SIG-M5 treated with dmso at 0.1 percent for 504 hours (cell line): ENCODE data around the gene KIF3A.

Experiments used
- DNase-seq: peaks from one replicate; lab custom pipeline; 2025; ENCODE audit not compliant: unreplicated experiment; lab: John Stamatoyannopoulos, UW

The KIF3A gene

DNA sequence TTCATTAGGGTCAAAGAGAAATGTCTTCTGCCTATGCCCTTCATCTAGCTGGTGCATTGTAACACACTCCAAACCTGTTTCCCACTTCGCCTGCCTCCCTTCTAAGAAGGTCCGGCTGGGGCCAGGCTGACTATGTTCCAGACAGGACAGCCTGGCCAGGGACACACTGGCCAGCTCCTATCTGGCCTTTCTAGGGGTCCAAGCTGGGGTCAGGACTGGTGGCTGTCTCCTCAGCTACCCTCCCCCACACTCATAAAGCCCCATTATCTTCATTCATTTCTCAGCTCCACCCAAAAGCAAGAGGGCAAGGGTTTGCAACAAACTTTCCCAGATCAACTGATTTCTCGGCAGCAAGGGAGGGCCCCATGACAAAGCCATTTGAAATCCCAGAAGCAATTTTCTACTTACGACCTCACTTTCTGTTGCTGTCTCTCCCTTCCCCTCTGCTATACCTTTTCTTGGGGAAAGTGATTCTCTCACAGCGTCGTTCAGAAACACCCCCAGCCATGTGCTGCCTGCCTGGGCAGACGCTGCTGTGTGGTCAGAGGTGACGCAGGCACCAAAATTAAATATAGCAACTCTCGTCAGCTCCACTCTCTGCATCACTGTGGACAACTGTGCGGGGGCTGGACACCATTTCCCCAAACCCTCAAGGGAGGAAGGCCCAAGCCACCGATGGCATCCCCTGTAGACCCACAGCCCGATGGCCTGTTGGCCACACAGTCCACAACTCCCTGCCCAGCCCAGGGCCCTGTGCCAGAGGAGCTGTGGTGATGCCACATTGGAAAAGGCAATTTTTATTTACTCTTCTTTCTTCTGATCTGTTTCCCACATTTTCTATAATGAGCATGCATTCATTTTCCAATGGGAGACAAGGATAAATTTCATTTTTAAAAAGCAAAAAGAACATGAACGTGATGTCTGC is 73.3 kb downstream of the KIF3A start:
- DNase-seq: no peak

DNA sequence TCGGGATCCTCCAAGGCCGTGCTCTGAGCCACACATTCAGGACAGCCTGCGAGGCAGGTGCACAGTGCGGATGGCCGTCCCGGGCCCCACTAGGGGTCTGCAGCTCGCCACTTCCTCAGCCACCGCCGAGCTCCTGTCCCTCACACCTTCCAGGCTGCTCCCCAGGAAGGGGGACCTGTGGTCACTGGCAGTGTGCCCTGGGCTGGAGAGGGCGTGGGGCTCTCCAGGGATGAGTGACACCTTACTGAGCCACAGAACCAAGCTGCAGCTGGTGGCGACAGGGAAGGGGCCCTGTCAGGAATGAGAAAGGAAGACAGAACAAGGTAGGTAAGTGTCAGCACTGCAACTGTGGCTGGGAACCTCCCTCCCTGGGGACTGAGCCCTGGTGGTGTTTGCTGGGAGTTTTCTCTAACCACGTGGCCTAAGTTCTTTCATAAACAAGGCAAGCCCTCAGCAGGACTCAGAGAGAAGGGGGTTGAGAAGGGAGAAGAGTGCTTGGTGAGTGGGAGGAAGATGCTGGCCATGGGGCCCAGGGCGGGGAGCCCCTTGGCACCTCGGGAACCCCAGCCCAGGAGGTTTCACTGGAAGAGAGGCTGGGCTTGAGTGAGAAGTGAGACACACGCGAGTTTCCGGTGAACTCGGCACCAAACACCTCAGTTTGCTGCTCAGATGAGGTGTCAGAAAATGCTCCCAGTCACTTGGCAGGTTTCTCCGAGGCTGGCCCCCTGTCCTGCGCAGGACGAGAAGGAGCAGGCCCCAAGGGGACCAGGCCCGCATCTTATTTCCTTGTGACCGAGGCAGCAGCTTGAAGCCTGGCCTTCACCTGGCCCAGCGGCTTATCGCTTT is 74.2 kb downstream of the KIF3A start:
- DNase-seq: no peak

DNA sequence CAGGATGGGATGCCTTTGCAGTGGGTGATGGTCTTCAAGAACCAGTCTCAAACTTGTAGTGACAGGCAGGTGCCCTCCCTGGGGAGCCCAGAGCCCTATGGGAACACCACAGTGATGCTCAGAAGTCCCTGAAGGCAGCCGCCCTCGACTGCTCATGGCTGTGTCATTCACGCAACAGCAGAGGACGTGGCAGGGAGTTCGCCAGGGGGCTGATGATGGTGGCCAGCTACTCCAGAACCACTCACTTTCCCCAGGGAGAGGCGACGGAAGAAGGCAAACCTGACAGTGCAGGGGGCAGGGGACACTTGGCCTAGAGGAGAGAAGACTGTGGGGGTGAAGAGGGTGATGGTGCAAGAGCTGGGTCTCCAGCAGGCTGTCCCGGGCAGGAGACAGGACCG is 75.3 kb downstream of the KIF3A start:
- DNase-seq: no peak

DNA sequence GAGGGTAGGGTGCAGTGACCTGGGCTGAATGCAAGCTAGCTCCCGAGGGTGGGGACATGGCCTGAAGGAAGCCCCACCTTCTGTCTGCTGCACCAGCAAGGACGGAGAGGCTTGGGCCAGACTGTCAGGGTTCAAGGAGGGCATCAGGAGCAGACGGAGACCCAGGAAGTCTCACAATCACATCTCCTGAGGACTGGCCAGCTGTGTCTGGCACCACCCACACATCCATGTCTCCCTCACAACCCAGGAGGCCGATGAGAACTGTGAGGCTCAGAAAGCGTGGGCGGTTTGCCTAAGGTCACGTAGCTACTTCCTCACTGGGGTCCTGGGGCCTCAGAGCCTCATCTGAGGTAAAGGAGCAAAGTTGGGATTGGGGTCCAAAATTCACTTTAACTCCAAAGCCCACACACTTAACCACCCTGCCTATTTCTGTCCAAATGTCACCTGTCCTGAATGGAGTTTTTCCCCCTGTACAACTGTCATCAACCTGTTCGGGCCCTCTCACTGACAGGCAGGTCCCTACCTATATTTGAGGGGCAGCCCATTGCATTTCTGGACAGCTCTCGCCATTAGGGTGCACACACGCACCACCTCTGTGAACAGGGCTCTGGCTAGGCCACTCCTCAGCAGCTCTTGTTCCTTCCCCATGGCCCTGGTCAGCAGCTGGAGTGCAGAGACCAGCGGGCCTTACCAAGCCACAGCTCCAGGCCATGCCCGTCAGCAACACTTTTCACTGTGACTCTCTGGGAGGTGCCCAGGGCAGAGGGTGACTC is 75.9 kb downstream of the KIF3A start:
- DNase-seq: no peak

DNA sequence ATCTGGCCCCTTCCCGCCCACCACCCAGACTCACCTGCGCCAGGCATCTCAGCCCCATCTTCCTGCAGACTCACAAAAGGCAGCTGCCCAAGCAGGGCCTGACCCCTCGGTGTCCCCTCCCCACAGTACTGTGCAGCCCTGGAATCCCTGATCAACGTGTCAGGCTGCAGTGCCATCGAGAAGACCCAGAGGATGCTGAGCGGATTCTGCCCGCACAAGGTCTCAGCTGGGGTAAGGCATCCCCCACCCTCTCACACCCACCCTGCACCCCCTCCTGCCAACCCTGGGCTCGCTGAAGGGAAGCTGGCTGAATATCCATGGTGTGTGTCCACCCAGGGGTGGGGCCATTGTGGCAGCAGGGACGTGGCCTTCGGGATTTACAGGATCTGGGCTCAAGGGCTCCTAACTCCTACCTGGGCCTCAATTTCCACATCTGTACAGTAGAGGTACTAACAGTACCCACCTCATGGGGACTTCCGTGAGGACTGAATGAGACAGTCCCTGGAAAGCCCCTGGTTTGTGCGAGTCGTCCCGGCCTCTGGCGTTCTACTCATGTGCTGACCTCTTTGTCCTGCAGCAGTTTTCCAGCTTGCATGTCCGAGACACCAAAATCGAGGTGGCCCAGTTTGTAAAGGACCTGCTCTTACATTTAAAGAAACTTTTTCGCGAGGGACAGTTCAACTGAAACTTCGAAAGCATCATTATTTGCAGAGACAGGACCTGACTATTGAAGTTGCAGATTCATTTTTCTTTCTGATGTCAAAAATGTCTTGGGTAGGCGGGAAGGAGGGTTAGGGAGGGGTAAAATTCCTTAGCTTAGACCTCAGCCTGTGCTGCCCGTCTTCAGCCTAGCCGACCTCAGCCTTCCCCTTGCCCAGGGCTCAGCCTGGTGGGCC is 77.5 kb downstream of the KIF3A start:
- DNase-seq: no peak

GRCh38 chr5:132658381-132659302 is 78.7 kb downstream of the KIF3A start:
- DNase-seq: no peak

GRCh38 chr5:132657676-132658380 is 79.5 kb downstream of the KIF3A start, which contains the start of gene IL13:
Gene IL13, plus strand, starts transcription at chr5:132658173. Its CDS starts 14 bp downstream, at chr5:132658187.
- no peak for DNase-seq

GRCh38 chr5:132656774-132657355 is 80.5 kb downstream of the KIF3A start:
- DNase-seq: no peak

DNA sequence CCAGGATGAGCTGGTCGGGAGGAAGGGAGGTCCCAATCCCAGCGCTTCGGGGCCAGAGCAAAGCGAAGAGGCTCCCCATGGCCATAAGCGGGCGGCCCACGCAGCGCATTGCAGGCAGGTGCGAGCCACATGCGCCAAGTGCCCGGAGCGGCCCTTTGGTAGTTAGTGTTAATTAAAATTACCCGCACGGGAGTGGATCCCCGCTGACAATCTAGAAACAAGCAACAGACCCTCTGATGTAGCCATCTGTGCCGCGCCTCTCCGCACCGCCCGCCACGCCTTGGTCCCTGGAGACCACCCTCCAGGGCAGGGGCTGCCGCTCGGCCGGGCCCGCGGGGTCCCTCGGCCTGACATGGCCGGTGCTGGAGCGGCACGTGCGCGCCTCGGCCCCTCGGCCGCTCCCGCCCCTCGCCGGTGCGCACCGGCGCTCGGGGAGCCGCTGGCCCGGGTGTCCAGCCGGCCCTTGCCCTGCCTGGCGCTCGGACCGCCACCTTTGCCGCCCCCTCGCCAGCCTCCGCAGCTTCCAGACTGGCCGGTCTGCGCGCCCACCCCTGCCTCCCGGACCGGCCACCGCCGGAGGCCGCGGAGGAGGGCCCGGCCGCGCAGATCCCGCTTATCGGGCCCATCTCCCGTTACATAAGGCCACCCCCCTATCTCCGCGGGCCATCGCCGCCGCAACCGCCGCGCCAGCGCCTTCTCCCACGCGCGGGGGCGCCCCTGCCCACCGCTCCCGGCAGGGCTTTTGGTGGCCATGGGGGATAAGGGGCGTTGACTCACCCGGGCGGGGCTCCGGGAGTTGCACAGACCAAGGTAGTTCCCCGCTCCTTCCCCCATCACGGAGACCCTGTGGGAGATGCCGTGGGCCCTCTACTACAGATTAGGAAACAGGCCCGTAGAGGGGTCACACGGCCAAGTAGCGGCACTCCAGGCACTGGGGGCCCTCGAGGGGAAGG is 81.2 kb downstream of the KIF3A start:
- no peak for DNase-seq

DNA sequence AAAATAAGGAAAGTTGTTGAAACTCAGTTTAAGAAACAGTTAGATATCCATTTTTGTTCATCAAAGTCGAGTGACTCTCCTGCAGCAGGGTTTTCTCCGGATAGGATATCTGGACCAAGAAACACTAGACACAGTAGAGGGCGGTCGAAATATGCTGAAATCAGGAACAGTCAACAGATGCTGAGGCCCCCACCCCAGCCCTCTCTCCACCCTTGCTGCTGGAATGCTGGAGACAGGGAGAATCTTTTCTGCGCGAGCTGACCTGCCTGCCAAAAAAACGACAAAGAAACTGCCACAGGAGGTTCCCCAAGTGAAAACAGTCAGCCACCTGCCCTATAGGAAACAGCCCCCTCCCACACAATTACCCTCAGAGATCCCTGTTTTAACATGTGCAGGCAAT is 83.6 kb downstream of the KIF3A start:
- no peak for DNase-seq

DNA sequence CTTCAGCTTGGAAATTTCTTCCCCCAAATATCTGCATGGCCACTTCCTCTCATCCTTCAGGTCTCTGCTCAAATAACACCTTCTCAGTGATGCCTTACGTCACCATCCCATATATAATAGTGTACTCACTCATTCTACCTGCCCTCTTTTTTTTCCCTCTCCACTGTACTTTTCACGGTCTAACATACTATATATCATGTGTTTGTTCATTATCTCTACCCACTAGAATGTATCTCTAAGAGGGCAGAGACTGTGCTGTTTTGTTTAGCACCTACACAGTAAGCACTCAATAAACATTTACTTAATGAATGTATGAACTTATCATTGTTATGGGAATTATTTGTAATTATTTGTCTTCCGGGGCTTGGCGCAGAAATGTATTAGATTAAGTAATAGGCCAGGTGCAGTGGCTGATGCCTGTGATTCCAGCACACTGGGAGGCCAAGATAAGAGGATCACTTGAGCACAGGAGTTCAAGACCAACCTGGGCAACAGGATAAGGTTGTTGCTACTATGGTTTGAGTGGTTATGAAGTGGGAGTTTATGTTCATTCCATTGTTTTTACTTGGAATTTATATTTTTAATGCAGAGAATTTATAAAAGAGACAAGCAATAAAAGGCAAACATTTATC is 85.4 kb downstream of the KIF3A start:
- DNase-seq: no peak

DNA sequence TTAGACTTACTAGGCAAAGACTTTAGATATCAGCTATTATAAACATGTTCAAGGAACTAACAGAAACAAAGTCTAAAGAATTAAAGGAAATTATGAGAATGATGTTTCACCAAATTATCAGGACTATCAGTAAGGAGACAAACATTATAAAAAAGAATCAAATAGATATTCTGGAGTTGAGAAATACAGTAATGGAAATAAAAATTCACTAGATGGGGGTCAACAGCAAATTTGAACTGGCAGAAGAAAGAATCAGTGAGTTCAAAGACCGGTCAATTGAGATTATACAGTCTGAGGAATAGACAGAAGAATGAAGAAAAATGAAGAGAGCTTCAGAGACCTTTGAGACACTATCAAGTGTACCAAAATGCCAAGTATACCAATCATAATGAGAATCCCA is 89.0 kb downstream of the KIF3A start:
- DNase-seq: no peak

DNA sequence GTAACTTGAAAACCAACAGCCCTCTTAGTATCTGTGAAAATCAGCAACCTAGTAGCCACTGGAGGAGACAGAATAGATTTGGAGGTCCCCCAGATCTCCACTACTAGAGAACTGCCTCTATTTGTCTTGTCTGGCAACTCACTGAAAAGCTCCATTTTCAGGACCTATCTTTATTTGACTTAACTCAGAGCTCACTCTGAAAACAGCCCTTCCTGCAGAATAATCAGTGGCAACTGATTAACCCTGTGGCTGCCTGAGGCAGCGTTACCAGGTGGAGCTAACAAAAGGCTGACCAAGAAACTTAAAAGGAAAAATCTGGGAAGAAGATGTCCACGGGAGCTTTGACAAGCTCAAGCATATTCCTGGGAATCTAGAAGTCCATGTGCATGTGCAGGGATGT is 89.9 kb downstream of the KIF3A start:
- no peak for DNase-seq

DNA sequence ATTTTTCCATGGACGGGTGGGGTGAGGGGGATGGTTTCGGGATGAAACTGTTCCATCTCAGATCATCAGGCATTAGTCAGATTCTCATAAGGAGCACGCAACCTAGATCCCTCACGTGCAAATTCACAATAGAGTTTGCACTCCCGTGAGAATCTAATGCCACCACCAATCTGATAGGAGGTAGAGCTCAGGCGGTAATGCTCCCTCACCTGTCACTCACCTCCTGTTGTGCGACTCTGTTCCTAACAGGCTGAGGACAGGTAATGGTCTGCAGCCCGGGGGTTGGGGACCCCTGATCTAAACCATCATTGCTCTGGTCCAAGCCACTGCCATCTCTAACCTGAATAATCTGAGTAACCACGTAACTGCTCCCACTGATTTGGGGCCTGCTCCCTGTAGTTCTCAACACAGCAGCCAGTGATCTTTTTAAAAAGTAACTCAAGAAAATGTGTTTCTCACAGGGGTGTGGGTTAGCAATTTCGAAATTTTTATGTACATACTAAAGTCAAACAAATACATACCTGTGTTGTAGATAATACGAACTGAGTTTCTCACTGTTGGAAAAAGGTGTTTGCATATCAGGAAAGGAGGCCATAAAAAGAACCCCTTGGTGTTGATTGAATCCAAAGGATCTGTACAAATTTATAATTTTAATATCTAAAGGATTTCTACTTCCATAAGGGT is 90.6 kb downstream of the KIF3A start:
- no peak for DNase-seq

- no peak for DNase-seq
Measured at GRCh38 chr5:132644177-132644576, 93.2 kb downstream of the KIF3A start.
